GM12801 (cell line): Measurements from ENCODE around the gene VAMP7.

Source experiments
- CTCF ChIP-seq: IDR thresholded peaks from one replicate; pipeline ENCODE4 v1.5.1; 2011; ENCODE audit warnings: control low read depth; ENCODE audit not compliant: insufficient read length; ENCODE audit errors: extremely low read depth

Gene VAMP7

DNA sequence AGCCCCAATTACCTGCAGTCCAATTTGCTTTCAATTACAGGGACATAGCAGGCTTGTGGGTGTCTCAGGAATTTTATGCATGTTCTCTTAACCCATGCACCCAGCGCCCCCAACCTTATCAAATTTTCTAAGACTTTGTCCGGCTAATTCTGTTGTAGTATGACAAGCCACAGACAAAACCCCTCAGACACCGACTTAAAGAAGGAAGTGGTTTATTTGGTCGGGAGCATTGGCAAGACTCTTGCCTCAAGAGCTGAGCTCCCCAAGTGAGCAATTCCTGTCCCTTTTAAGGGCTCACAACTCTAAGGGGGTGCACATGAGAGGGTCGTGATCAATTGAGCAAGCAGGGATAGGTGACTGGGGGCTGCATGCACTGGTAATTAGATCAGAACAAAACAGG is 87.6 kb downstream of the VAMP7 start:
- no peak for TF ChIP-seq CTCF

DNA sequence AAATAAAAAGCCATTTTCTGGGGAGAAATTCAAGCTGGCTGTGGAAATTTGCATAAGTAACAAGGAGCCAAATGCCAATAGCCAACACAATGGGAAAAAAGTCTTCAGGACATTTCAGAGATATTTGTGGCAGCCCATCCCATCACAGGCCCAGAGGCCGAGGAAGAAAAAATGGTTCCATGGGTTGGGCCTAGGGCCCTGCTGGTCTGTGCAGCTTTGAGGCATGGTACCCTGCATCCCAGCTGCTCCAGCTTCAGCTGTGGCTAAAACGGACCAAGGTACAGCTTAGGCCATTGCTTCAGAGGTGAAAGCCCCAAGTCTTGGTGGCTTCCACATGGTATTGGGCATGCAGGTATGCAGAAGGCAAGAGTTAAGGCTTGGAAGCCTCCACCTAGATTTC is 102.2 kb downstream of the VAMP7 start:
- TF ChIP-seq CTCF = no peak

DNA sequence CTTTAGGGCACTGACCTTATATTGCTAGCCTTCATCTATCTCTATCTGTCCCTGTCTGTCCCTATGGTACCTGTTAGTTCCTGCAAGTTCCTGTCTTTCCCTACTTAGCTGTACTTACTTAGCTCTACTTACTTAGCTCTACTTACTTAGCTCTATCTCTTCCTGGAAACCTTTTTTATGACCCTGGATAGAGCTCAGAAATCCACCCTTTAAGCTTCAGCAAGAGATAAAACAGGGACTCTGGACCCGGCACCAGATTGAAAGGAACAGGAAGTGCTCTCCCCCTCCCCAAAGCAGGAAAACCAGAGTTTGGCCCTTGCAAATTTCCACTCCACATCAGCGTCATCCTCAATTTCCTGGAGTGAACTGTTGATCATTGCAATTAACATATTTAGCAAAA is 104.1 kb downstream of the VAMP7 start:
- no peak for TF ChIP-seq CTCF

GRCh38 chrX:155988859-155989258 is 107.7 kb downstream of the VAMP7 start:
- no peak for TF ChIP-seq CTCF
